Endothelial cell of umbilical vein (primary cell): ENCODE results near the gene ABCG2. TPM values are rescaled to one million over a fixed set of nuclear protein-coding genes. Genes with fewer than 3 reads are reported as not detected.

Source experiments
- BruUV-seq: library from RNA; stranded (reverse); fragments of 400-500 nt; replicated peaks from 2 replicates; lab custom pipeline; 2021; lab: Mats Ljungman, UMichigan
- CTCF ChIA-PET: fragments of 300-600, 350-600 bp; sonication (Branson Sonifier 250); formaldehyde crosslinking; loops from one replicate; lab custom pipeline; 2021; ENCODE audit warnings: antibody characterized with exemption, inconsistent platforms; lab: Charles Lee
- POLR2A ChIA-PET: fragments of 300-600, 350-600 bp; sonication (Branson Sonifier 250); formaldehyde crosslinking; loops from one replicate; lab custom pipeline; 2021; ENCODE audit warnings: antibody characterized with exemption, inconsistent platforms; lab: Charles Lee
- DNase-seq: peaks from one replicate; pipeline ENCODE4 v3.0.0-alpha.2; 2011; ENCODE audit warnings: low read depth, low spot score
- FAIRE-seq: peaks from 2 replicates; lab custom pipeline; 2011; peaks lifted over from hg19 to GRCh38; lab: Jason Lieb, UNC
- H2AFZ ChIP-seq: 2 replicates; pipeline ENCODE4 v1.6.0; 2012; ENCODE audit warnings: low read depth, low read length, control low read depth, inconsistent platforms
- H3K27ac ChIP-seq: 2 replicates; pipeline ENCODE4 v1.5.1; 2011; ENCODE audit warnings: low read depth, mild to moderate bottlenecking, control low read depth, low read length, moderate library complexity; ENCODE audit not compliant: insufficient read depth
- H3K27me3 ChIP-seq, 2 experiments: 2 replicates each; pipeline versions ENCODE4 v1.6.0 to v1.6.1; 2011; ENCODE audit warnings: low read length in 2 of 2, mixed read lengths in 1 of 2; ENCODE audit not compliant: control insufficient read depth in 2 of 2, insufficient read depth in 2 of 2
- H3K36me3 ChIP-seq, 2 experiments: 2 replicates in 1 of 2; 3 replicates in 1 of 2; pipeline ENCODE4 v1.5.1; 2011; ENCODE audit warnings: low read length in 2 of 2, mild to moderate bottlenecking in 1 of 2, moderate library complexity in 1 of 2; ENCODE audit not compliant: control insufficient read depth in 2 of 2, insufficient read depth in 2 of 2; ENCODE audit errors: extremely low read depth in 1 of 2
- H3K4me1 ChIP-seq: 3 replicates; pipeline ENCODE4 v1.5.1; 2011; ENCODE audit warnings: mild to moderate bottlenecking, low read length; ENCODE audit not compliant: control insufficient read depth, insufficient read depth; ENCODE audit errors: extremely low read depth
- H3K4me2 ChIP-seq: 2 replicates; pipeline ENCODE4 v1.6.1; 2011; ENCODE audit warnings: low read length, control low read depth, mixed read lengths; ENCODE audit not compliant: insufficient read depth
- H3K4me3 ChIP-seq, 3 experiments: fragments of 200-600 bp in 1 of 3; sonication (generic), shearing (Covaris generic) in 1 of 3; replicated peaks in 1 of 3; 2 replicates each; pipeline ENCODE4 v1.5.1; 2011 to 2016; ENCODE audit warnings: control low read depth in 3 of 3, low read length in 3 of 3, mild to moderate bottlenecking in 2 of 3, inconsistent platforms in 1 of 3, low read depth in 1 of 3, moderate library complexity in 1 of 3; ENCODE audit not compliant: insufficient read depth in 1 of 3
- H3K79me2 ChIP-seq: 2 replicates; pipeline ENCODE4 v1.6.0; 2012; ENCODE audit warnings: low read length, inconsistent platforms; ENCODE audit not compliant: control insufficient read depth, insufficient read depth
- H3K9ac ChIP-seq: replicated peaks from 2 replicates; pipeline ENCODE3; 2011; ENCODE audit warnings: low read length, control low read depth; ENCODE audit not compliant: insufficient read depth; ENCODE audit errors: extremely low read depth
- H3K9me1 ChIP-seq: replicated peaks from 3 replicates; pipeline ENCODE4 v1.6.0; 2011; ENCODE audit warnings: mild to moderate bottlenecking, low read length; ENCODE audit not compliant: control insufficient read depth, insufficient read depth; ENCODE audit errors: extremely low read depth
- H3K9me3 ChIP-seq: replicated peaks from 2 replicates; pipeline ENCODE4 v1.5.1; 2012; ENCODE audit warnings: low read length, inconsistent platforms; ENCODE audit not compliant: control insufficient read depth, insufficient read depth
- H4K20me1 ChIP-seq: replicated peaks from 2 replicates; pipeline ENCODE3; 2011; ENCODE audit warnings: mild to moderate bottlenecking, low read length; ENCODE audit not compliant: control insufficient read depth, insufficient read depth; ENCODE audit errors: extremely low read depth
- CTCF ChIP-seq, 2 donors: IDR thresholded peaks; 1 replicate in 1 of 2; 2 replicates in 1 of 2; pipeline ENCODE4 v1.5.1; 2011; ENCODE audit warnings: low read length in 2 of 2, mild to moderate bottlenecking in 2 of 2, moderate library complexity in 2 of 2, control low read depth in 1 of 2, inconsistent platforms in 1 of 2, low read depth in 1 of 2; ENCODE audit not compliant: insufficient read depth in 1 of 2; ENCODE audit errors: extremely low read depth in 1 of 2
- EZH2 ChIP-seq: IDR thresholded peaks from 2 replicates; pipeline ENCODE4 v1.6.1; 2012; ENCODE audit warnings: borderline replicate concordance, low read depth, mild to moderate bottlenecking, moderate library complexity, low read length, inconsistent platforms; ENCODE audit not compliant: severe bottlenecking
- FOS ChIP-seq: IDR thresholded peaks from 2 replicates; pipeline ENCODE4 v1.6.1; 2011; ENCODE audit warnings: mild to moderate bottlenecking, low read length, moderate library complexity, borderline replicate concordance; ENCODE audit not compliant: insufficient read depth
- GATA2 ChIP-seq: IDR thresholded peaks from 2 replicates; pipeline ENCODE4 v1.7.0; 2011; ENCODE audit warnings: low read depth, mild to moderate bottlenecking, moderate library complexity, mixed read lengths, low read length; ENCODE audit not compliant: insufficient read length, insufficient read depth
- JUN ChIP-seq: IDR thresholded peaks from 2 replicates; pipeline ENCODE4 v1.6.1; 2011; ENCODE audit warnings: borderline replicate concordance, low read depth; ENCODE audit not compliant: insufficient read length, insufficient read depth
- MAX ChIP-seq: IDR thresholded peaks from 2 replicates; pipeline ENCODE4 v1.6.1; 2011; ENCODE audit not compliant: insufficient read depth, insufficient read length
- MYC ChIP-seq: IDR thresholded peaks from one replicate; pipeline ENCODE4 v1.6.1; 2011; ENCODE audit warnings: mild to moderate bottlenecking, low read depth, low read length
- POLR2A ChIP-seq: IDR thresholded peaks from 2 replicates; pipeline ENCODE4 v1.6.1; 2012; ENCODE audit warnings: low read depth, mild to moderate bottlenecking, control low read depth, low read length
- POLR2AphosphoS5 ChIP-seq: IDR thresholded peaks from 2 replicates; pipeline ENCODE4 v1.6.1; 2012; ENCODE audit warnings: low read depth, mild to moderate bottlenecking, control low read depth, low read length, moderate library complexity; ENCODE audit not compliant: insufficient read depth
- dilution Hi-C: fragments of 300-500 bp; cut with MboI; formaldehyde crosslinking; loops from one replicate; pipeline ENCODE4 v1.15.0; 2019; ENCODE audit warnings: low sequenced_read_pairs; ENCODE audit not compliant: extremely low pct_ligation_motif_present
- intact Hi-C: fragments of 100-400 bp; cut with micrococcal nuclease; formaldehyde crosslinking; loops from one replicate; pipeline ENCODE4 v1.10.0; 2022
- polyA plus RNA-seq, 4 experiments: library from polyadenylated mRNA; depleted of rRNA in 3 of 4; stranded (reverse) in 3 of 4; unstranded in 1 of 4; fragments of >200 nt; gene quantifications; 2 replicates each; pipeline versions ENCODE4 v1.2.1 to v1.2.3, GENCODE V29; 2011 to 2012; ENCODE audit warnings: missing spikeins in 1 of 4
- total RNA-seq: library from RNA; stranded (reverse); gene quantifications from 2 replicates; pipeline ENCODE4 v1.2.3, GENCODE V29; 2021

ABCG2 gene
- total and polyA plus RNA-seq, 2 donors (not counting 3 experiments of a cell fraction or from before 2014, with no cell fraction given), result 3.4 to 5.0 TPM

- no peak for TF ChIP-seq JUN
- no peak for TF ChIP-seq GATA2
- TF ChIP-seq FOS, result no peak
- TF ChIP-seq POLR2AphosphoS5, result no peak
- no peak for TF ChIP-seq CTCF (IDR thresholded peaks at IDR 0.05; ENCODE audit: extremely low read depth in 1 of 2, insufficient read depth in 1 of 2, low read depth in 1 of 2, low read length in 2 of 2)
- TF ChIP-seq MAX, result no peak
- no peak for TF ChIP-seq MYC
- TF ChIP-seq POLR2A, result no peak
- TF ChIP-seq EZH2, result no peak
- CTCF ChIA-PET, result interaction anchor here (1.1 kb wide), 1 partner anchor 153 kb away, joined by 3 read pairs; no protein-coding TSS in a partner anchor
Measured at GRCh38 chr4:88185906-88186305, 27.5 kb upstream of the ABCG2 start.

More at GRCh38 chr4:88185906-88186305, 27.5 kb upstream of the ABCG2 start:
- no peak overlapping the region for H3K4me3 ChIP-seq
- no peaks in the 10 kb centered on the region for H4K20me1 ChIP-seq
- intact Hi-C loops, result no loop called here
- no peaks in the 10 kb centered on the region for H3K27me3 ChIP-seq
- H3K27ac ChIP-seq, result no peak overlapping the region
- no peaks in the 10 kb centered on the region for H3K9me1 ChIP-seq
- H3K36me3 ChIP-seq, result no peaks in the 10 kb centered on the region
- no peaks in the 10 kb centered on the region for H3K4me1 ChIP-seq
- FAIRE-seq (no peak), DNase-seq (no peak)
- POLR2A ChIA-PET, result no interaction called here
- H3K4me2 ChIP-seq, result no peak overlapping the region
- no TSS peak for BruUV-seq
- dilution Hi-C loops, result no loop called here
- H3K9me3 ChIP-seq, result no peaks in the 10 kb centered on the region
- H3K9ac ChIP-seq, result no peak overlapping the region
- no peak overlapping the region for H2AFZ ChIP-seq
- H3K79me2 ChIP-seq, result no peaks in the 10 kb centered on the region
